HG02571 (cell line): Measurements from ENCODE around the gene UQCC2.

Experiments used
- ATAC-seq: cut with Tn5 transposase; IDR thresholded peaks from one replicate; pipeline ENCODE4 v1.9.1; 2021; ENCODE audit warnings: mild to moderate bottlenecking, moderate library complexity; ENCODE audit not compliant: unreplicated experiment

UQCC2 gene

DNA sequence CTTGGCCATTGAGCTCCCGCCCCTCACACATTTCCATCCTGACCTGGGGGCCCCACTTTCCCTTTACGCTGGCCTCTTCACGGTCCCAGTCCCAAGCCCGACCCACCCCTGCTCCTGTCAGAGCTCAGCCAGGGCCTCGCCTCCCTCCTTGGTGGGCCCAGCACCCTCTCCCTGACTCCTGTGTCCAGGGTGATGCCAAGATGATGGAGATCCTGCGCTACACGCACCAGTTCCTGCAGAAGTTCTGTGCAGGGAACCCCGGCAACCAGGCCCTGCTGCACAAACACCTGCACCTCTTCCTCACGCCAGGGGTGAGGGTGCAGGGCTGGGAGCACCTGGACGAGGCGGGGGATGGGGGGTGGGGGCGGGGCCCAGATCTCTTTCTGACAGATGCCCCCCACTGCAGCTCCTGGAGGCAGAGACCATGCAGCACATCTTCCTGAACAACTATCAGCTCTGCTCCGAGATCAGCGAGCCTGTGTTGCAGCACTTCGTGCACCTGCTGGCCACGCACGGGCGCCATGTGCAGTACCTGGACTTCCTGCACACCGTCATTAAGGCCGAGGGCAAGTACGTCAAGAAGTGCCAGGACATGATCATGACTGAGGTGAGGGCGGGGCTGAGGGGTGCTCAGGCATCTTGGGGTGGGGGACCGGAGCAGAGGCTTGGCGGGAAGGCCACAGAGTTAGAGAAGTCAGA lies 33.1 kb downstream of the UQCC2 start:
- ATAC-seq: no peak

DNA sequence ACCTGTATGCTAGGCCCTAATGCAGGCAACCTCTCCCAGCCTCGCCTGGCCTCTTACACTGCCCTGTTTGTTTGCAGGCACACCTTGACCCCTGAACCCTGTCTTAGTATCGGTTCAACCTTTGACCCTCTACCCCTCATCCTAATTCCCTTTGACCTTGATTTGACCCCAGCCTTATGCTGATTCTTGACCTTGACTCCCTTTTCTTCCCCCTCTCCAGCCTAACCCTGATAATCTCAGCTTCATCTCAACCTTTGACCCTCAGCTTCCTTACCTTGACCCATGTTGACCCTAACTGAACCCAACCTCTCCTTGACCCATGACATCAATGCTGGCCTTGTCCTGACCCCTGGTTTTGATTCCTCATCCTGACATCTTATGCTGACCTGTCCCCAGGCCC lies 33.8 kb downstream of the UQCC2 start:
- no peak for ATAC-seq

DNA sequence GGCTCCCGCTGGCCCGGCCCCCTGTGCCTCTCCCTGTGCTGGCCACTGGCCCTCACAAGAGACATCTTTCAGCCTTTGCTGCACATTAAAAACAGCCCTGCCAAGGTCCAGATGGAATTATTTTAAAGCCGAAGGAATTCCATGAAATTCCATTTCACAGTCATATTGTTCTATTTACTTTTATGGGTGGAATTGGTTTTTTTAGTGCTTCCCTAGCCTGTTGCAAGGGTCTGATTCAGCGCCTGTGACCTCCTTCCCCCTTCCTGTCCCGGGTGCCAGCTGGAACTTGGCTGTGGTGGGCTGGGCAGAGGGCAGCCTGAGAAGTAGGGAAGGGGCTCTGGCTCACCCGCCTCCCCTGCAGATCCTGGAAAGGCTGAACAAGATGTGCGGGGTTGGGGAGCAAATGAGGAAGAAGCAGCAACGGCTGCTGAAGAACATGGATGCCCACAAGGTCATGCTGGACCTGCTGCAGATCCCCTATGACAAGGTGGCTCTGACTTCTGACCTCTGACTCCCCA lies 34.3 kb downstream of the UQCC2 start:
- ATAC-seq: no peak

DNA sequence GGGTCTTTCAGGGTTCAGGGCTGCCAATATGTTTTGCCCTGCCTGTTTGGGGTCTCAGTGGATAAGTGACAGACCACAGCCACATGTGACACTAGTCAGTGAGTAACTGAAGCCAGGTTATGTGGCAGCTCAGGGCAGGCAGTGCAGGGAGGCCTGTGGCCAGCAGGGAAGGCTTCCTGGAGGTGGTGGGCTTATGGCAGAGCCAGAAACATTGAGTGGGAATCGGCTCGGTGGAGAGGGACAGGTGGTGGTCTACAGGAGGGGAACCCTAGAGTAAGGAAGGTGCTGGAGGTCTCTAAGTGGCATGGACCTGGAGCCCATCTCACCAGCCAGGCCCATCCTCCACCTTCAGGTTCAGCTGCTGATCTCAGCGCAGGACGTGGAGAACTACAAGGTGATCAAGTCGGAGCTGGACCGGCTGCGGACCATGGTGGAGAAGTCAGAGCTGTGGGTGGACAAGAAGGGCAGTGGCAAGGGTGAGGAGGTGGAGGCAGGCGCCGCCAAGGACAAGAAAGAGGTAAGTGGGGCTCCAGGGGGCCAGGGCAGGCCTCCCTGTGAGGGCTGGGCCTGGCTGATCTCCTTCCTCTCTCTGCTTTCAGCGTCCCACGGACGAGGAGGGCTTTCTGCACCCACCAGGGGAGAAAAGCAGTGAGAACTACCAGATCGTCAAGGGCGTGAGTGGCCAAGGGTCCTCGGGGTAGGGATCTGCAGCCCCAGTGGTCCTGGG lies 34.9 kb downstream of the UQCC2 start:
- no peak for ATAC-seq

GRCh38 chr6:33675968-33676367 lies 35.5 kb downstream of the UQCC2 start:
- no peak for ATAC-seq

DNA sequence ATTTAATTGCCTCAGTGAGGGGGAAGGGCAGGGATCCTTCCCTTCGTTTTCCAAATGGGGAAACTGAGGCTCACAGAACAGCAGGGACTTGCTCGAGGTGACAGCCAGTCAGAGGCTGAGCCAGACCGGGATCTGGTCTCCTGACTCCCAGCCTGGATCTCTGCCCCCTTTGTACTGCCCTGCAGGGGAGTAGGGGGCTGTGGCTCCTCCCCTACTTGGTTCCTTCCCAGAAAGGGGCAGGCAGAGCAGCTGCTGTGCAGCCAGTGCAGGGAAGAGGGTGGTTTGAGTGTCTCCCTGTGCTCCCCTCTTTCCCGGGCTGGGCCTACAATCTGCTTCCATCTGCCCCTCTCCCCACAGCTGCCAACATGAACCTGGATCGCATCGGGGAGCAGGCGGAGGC lies 37.6 kb downstream of the UQCC2 start:
- no peak for ATAC-seq

DNA sequence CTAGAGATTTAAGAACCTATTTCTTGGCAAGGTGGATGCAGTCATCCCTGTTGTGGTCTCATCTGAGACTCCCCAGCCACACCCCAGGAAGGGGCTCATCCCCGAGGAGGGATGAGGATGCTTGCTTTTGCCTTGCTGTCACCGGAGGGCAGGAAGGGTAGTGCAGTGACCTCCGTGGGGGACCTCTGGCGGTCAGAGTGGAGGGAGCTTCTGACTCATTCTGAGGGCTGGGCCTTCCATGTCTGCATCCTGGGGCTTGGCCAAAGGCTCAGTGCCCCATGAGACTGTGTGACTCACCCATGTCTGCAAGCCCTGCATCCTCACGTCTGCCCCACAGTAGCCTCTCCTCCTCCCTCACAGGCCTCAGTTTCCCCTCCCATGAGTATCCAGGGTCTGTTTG lies 38.7 kb downstream of the UQCC2 start:
- no peak for ATAC-seq

GRCh38 chr6:33671744-33672072 lies 39.8 kb downstream of the UQCC2 start:
- no peak for ATAC-seq

- no peak for ATAC-seq
Measured at GRCh38 chr6:33670971-33671743, 40.3 kb downstream of the UQCC2 start.

DNA sequence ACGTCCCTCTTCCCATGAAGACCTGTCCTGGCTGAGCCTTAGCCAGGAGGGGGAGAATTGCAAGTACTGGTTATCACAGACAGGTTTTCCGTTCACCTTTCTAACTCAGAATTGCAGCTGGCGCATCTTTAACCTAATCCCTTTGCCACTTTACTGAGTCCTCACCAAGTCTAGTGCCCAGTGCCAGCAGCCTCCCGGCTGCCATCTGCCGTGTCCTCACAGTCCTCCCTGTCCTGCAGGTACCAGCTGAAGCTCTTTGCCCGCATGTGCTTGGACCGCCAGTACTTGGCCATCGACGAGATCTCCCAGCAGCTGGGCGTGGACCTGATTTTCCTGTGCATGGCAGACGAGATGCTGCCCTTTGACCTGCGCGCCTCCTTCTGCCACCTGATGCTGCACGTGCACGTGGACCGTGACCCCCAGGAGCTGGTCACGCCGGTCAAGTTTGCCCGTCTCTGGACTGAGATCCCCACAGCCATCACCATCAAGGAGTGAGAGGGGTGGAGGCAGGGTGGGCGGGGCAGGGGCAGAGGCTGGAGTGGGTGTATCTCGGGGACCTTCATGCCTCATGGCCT lies 41.3 kb downstream of the UQCC2 start:
- ATAC-seq: no peak

- ATAC-seq: no peak
Measured at GRCh38 chr6:33668914-33669313, 42.6 kb downstream of the UQCC2 start.

DNA sequence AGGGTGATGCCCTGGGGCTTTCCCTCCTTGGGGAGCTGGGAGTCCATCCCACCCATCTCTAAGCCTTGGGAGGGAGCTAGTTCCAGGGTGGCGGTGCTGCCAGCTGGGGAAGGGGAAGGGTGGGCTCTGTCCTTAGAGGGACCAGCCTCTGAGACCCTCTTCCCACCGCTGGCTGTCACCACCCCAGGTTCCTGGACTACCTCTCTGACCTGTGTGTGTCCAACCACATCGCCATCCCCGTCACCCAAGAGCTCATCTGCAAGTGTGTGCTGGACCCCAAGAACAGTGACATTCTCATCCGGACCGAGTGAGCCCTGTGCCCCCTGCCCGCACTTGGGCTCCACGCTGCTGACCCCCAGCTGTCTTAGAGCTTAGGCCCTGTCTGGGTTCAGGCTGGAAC lies 43.2 kb downstream of the UQCC2 start:
- ATAC-seq: no peak

GRCh38 chr6:33667776-33668175 lies 43.7 kb downstream of the UQCC2 start:
- ATAC-seq: no peak

DNA sequence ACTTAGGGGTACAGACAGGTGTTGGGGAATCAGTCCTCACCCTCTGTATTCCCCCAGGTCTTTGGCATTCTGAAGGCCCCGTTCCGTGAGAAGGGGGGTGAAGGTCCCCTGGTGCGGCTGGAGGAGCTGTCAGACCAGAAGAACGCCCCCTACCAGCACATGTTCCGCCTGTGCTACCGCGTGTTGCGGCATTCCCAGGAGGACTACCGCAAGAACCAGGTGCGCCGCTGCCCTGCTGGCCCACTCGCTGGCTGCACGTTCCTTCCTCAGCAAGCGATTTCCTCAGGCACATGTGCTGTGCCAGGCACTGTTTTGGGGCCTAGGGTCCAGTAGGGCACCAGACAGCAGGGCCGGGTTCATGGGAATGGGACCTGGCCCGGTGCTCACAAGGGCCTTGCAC lies 44.4 kb downstream of the UQCC2 start:
- ATAC-seq: no peak

GRCh38 chr6:33665957-33666356 lies 45.5 kb downstream of the UQCC2 start:
- no peak for ATAC-seq

- no peak for ATAC-seq
Measured at GRCh38 chr6:33664506-33665057, 46.9 kb downstream of the UQCC2 start.

DNA sequence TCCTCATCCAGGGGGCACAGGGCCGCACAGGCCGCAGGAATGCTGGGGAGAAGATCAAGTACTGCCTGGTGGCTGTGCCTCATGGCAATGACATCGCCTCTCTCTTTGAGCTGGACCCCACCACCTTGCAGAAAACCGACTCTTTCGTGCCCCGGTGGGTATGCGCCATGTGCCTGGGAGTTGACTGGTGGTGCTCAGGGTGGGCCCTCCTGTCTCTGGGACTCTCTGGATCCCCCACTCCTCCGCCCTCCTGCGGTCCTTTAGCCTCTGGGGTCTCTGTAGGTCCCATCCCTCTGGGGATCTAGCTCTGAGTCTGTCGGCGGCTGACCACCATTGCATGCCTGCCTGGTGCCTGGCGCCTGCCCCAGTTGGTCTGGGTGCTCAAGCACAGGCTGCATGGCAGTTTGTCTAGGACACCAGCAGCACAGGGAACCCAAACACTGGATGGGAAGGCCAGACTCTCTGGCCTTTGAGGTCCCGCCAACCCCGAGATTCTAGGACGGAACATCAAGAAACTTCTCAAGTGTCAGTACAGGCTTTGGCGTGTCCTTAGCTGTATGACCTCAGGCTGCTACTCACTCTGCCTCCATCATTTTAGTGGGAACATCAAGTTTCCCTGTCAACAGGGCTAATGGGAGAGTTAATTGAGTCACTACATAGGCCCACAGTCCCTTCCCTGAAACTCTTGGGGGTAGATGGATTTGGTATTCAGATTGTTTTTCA lies 47.6 kb downstream of the UQCC2 start:
- no peak for ATAC-seq

- ATAC-seq: no peak
Measured at GRCh38 chr6:33663028-33663427, 48.5 kb downstream of the UQCC2 start.

DNA sequence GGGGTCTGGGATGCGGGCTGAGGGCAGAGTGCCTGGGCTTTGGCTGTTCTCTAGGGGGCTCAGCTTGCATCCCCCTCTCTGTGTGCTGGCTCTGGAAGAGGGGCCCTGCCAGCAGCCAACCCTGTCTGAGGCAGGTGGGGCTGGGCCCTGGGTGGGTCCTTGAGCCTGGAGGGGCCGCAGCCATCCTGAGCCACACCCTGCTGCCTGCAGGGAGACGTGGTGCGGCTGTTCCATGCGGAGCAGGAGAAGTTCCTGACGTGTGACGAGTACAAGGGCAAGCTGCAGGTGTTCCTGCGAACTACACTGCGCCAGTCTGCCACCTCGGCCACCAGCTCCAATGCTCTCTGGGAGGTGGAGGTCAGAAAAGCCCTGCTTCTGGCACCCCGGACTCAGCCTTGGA lies 49.2 kb downstream of the UQCC2 start:
- no peak for ATAC-seq

DNA sequence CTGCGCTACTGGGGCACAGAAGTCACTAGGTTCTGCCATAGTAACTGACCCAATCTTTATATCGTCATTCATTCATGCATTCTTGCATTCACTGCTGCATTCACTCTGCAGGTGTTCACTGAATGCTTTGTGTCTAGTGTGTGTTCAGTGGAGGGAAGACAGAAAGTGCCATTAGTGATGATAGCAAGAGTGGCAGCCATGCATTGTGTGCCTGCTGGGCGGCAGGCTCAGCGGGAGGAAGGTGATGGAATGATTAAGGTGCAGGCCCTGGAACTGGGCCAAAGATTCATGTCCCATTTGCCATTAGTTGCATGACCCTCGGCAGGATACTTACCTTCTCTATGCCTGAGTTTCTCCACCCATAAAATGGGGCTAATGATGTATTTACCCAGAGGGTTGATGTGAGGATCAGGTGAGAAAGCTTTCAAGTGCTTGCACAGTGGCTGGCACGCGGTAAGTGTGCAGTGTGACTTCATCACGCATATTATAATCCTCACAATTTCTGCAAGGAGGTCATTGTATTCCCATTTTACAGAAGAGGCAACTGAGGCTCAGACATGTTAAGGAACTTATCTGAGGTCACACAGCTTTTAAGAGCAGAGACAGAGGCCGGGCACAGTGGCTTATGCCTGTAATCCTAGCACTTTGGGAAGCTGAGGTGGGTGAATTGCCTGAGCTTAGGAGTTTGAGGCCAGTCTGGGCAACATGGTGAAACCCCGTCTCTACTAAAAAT lies 50.2 kb downstream of the UQCC2 start:
- ATAC-seq: no peak
